ENCODE results near the gene NPHS2.

Gene NPHS2

GRCh38 chr1:179575497-179576314 is at the start of gene NPHS2:
TSS of gene NPHS2 (minus strand) at chr1:179575948. CDS start at chr1:179575864, 84 bp downstream.
- H3K4me1 Mint-ChIP-seq, result peaks cover 11% of the 10 kb centered on the region
- H3K36me3 Mint-ChIP-seq, result no peaks in the 10 kb centered on the region
- no peak within 1 kb of the TSS for H3K27ac Mint-ChIP-seq
- H3K4me3 Mint-ChIP-seq, result peak within 1 kb of the TSS; percentile 44
- peak; percentile 50 for ATAC-seq
- H3K27me3 Mint-ChIP-seq, result peaks cover 82% of the 10 kb centered on the region
- H3K9me3 Mint-ChIP-seq, result no peaks in the 10 kb centered on the region

DNA sequence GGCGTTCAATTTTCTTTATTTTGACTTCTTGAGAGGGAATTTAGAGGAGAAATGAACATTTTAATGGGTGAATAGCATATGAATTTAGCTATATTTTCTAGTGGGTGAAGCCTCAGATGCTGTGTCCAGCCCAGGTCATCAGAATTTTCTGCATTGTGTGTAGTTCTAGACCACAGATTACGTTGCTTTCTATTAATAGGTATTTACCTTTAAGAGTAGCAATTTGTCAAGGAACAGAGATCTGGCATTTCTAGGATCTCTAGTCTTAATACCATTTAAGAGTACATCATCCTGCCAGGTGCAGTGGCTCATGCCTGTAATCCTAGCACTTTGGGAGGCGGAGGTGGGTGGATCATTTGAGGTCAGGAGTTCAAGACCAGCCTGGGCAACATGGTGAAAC is 36.6 kb upstream of the NPHS2 start:
- H3K9me3 Mint-ChIP-seq, result no peaks in the 10 kb centered on the region
- peaks cover 35% of the 10 kb centered on the region for H3K27me3 Mint-ChIP-seq
- H3K27ac Mint-ChIP-seq, result no peak overlapping the region
- H3K4me1 Mint-ChIP-seq, result no peaks in the 10 kb centered on the region
- H3K4me3 Mint-ChIP-seq, result no peak overlapping the region
- ATAC-seq, result no peak
- H3K36me3 Mint-ChIP-seq, result no peaks in the 10 kb centered on the region

DNA sequence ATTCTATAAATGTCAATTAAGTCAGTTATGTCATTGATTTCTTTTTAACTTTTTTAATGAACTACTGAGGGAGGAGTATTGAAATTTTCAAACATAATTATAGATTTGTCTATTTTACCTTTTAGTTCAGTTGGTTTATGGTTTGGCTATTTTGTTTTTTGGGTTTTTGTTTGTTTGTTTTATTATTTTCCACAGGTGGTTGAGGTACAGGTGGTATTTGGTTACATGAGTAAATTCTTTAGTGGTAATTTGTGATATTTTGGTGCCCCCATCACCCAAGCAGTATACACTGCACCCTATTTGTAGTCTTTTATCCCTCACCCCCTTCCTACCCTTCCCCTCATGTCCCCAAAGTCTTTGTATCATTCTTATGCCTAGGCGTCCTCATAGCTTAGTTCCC is 25.3 kb upstream of the NPHS2 start:
- no peaks in the 10 kb centered on the region for H3K36me3 Mint-ChIP-seq
- peaks cover 6% of the 10 kb centered on the region for H3K4me1 Mint-ChIP-seq
- peaks cover 20% of the 10 kb centered on the region for H3K27me3 Mint-ChIP-seq
- no peak for ATAC-seq
- no peak overlapping the region for H3K27ac Mint-ChIP-seq
- H3K4me3 Mint-ChIP-seq, result no peak overlapping the region
- H3K9me3 Mint-ChIP-seq, result peaks cover 12% of the 10 kb centered on the region

DNA sequence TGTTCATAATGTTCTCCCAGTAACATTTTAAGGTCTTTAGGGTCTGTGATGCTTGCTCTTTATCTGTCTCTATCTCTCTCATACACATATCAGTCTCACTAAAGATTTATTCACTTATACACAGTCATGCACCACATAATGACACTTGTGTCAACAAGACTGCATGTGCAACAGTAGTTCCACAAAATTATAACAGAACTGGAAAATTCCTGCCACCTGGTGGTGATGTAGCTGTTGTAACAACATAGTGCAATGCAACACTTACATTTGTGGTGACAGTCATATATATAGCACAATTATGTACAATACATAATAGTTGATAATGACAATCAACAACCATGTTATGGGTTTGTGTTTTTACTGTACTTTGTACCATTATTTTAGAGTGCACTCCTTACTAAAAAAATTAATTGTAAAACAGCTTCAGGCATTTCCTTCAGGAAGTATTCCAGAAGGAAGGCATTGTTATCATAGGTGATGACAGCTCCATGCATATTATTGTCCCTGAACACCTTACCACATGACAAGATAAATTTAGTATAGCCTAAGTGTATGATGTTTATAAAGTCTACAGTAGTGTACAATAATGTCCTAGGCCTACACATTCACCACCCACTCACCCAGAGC is 24.0 kb upstream of the NPHS2 start:
- peaks cover 12% of the 10 kb centered on the region for H3K9me3 Mint-ChIP-seq
- ATAC-seq, result peak; percentile 43

DNA sequence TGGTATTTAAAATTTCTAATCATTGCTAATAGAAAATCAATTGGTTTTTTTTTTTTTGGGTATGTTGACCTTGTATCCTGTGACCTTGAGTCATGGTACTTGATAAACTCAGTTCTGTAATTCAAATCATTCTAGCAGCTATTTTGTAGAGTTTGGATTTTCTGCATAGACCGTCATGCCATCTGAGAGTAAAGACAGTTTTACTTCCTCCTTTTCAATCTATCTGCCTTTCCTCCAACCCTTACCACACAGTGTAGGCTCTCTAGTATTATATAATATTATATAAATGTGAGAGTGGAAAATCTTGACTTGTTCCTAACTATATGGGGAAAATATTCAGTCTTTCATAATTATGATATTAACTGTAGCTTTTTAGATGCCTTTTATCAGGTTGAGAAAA is 22.9 kb upstream of the NPHS2 start:
- Mint-ChIP-seq H3K36me3 (no peaks in the 10 kb centered on the region), H3K4me3 (no peak overlapping the region), H3K27me3 (peaks cover 27% of the 10 kb centered on the region), H3K9me3 (peaks cover 8% of the 10 kb centered on the region), H3K27ac (no peak overlapping the region), H3K4me1 (peaks cover 6% of the 10 kb centered on the region)
- ATAC-seq, result peak; percentile 69

More for the DNA sequence above, 24.0 kb upstream of the NPHS2 start:
- no peak overlapping the region for H3K27ac Mint-ChIP-seq
- H3K4me3 Mint-ChIP-seq, result no peak overlapping the region
- peaks cover 24% of the 10 kb centered on the region for H3K27me3 Mint-ChIP-seq
- peaks cover 6% of the 10 kb centered on the region for H3K4me1 Mint-ChIP-seq
- no peaks in the 10 kb centered on the region for H3K36me3 Mint-ChIP-seq

DNA sequence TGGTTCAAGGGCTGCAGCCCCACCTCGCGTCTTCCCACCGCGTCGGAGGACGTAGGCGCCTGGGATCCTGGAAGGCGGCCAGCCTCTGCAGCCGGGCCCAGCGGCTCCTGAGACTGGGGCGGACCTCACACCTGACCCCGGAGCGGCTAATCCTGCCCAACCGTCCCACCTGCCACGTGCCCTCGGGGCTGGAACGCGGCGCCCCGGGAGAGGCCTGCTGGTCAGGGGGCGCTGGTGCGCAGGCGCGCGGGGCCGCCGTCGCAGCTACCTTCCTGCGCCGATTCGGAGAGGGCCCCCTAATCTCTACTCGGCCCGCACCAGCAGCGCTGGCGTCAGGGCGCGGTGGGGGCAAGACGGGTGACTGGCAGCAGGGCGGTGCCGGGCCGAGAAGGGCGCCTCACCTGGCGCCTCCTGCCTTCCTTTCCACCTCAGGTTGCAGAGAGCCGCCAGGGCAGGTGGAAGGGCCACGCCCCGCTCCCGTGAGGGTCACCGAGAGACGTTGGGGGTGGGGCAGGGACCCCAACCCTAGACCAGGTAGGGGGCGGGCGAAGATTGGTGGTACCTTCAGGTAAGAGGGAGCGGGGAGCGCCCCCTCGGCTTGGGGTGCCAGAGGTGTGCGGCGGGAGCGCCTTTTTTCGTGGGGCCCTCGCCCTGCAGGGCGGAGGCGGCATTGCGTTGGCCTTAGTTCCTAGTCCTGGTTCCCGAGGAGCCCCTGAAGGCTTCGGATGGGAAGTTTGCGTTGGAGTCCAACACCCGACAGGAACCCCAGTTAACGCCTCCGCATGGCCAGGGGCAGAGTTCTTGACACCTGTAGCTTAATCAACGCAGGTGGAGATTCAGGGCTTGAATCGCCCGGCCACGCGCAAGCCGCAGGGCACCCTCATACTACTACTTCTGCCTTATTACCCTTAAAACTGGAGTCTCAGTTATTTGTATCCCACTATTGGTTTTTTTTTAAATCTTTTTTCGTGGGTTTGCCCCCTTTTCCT is 16.1 kb upstream of the NPHS2 start, which contains the start of gene TDRD5:
Gene TDRD5 (plus strand): TSS at position 241 of the 989 bp plus-strand sequence. CDS start 784 bp downstream, outside the sequence.
- ATAC-seq, result peak; percentile 42
- Mint-ChIP-seq H3K27me3 (peaks cover 52% of the 10 kb centered on the region), H3K4me3 (no peak within 1 kb of the TSS), H3K36me3 (no peaks in the 10 kb centered on the region), H3K27ac (no peak within 1 kb of the TSS), H3K4me1 (no peaks in the 10 kb centered on the region), H3K9me3 (no peaks in the 10 kb centered on the region)

DNA sequence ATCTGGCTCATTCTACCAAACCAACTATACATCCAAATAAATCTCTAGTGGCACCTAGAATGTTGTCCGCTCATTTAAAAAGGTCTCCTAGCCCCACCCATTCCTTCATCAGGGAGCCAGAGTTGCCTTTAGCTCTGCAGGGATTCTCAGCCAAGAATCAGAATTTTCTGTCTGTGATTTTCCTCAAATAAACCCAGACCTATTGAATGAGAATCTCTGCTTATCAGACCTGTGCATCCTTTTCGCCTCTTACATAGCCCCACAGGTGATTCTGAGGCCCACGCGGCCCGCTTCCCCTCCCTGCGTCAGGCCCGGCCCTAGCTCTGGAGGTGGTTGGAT is 15.5 kb upstream of the NPHS2 start:
- no peak for ATAC-seq
- no peaks in the 10 kb centered on the region for H3K9me3 Mint-ChIP-seq
- no peaks in the 10 kb centered on the region for H3K36me3 Mint-ChIP-seq
- peaks cover 53% of the 10 kb centered on the region for H3K27me3 Mint-ChIP-seq
- no peaks in the 10 kb centered on the region for H3K4me1 Mint-ChIP-seq
- no peak overlapping the region for H3K27ac Mint-ChIP-seq
- no peak overlapping the region for H3K4me3 Mint-ChIP-seq

DNA sequence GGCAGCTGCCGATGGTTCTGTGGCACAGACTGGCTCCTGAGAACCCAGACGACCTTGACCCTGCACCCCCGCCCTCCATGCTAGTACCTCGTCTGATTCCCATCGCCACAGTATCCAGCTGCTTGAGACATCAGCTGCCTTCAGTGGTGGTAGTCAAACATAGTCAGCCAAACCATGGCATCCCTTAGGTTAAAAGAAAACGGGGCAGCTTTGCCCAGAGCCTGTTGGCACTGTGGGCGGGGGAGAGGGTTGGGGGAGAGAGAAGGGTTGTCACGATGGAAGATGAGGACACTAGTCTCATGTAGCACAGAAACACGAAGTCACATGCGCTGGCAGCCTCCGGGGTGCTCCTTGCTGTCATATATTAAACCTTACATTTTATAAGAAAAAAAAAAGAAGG is 14.9 kb upstream of the NPHS2 start:
- Mint-ChIP-seq H3K36me3 (no peaks in the 10 kb centered on the region), H3K9me3 (no peaks in the 10 kb centered on the region), H3K27ac (no peak overlapping the region), H3K27me3 (peaks cover 59% of the 10 kb centered on the region), H3K4me1 (no peaks in the 10 kb centered on the region), H3K4me3 (no peak overlapping the region)
- no peak for ATAC-seq

GRCh38 chr1:179589509-179589908 is 13.8 kb upstream of the NPHS2 start:
- Mint-ChIP-seq H3K36me3 (no peaks in the 10 kb centered on the region), H3K9me3 (no peaks in the 10 kb centered on the region)

DNA sequence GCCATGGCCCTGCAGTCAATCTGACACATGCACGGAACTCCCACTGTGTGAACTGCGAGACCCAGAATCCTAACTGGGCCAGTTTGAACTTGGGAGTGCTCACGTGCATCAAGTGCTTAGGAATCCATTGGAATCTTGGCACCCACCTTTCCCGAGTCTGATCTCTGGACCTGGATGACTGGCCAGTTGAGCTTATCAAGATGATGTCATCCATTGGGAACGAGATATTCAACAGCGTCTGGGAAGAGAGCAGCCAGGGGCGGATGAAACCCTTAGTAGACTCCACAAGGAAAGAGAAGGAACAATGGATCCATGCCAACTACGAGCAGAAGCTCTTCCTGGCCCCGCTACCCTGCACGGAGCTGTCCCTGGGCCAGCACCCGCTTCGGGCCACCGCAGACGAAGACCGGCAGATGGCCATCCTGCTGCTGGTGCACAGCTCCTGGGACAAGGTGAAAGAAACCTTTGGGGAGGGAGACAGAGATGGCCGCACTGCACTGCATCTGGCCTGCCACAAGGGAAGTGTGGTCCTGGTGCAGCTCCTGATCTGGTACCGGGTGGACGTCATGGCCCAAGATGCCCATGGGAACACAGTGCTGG is 12.8 kb upstream of the NPHS2 start:
- H3K36me3 Mint-ChIP-seq, result no peaks in the 10 kb centered on the region
- no peak overlapping the region for H3K4me3 Mint-ChIP-seq
- H3K27me3 Mint-ChIP-seq, result peaks cover 65% of the 10 kb centered on the region
- ATAC-seq, result no peak
- H3K9me3 Mint-ChIP-seq, result no peaks in the 10 kb centered on the region
- H3K27ac Mint-ChIP-seq, result no peak overlapping the region
- H3K4me1 Mint-ChIP-seq, result no peaks in the 10 kb centered on the region

More at GRCh38 chr1:179589509-179589908, 13.8 kb upstream of the NPHS2 start:
- ATAC-seq, result no peak
- H3K4me1 Mint-ChIP-seq, result no peaks in the 10 kb centered on the region
- H3K27ac Mint-ChIP-seq, result no peak overlapping the region
- H3K4me3 Mint-ChIP-seq, result no peak overlapping the region
- peaks cover 58% of the 10 kb centered on the region for H3K27me3 Mint-ChIP-seq

DNA sequence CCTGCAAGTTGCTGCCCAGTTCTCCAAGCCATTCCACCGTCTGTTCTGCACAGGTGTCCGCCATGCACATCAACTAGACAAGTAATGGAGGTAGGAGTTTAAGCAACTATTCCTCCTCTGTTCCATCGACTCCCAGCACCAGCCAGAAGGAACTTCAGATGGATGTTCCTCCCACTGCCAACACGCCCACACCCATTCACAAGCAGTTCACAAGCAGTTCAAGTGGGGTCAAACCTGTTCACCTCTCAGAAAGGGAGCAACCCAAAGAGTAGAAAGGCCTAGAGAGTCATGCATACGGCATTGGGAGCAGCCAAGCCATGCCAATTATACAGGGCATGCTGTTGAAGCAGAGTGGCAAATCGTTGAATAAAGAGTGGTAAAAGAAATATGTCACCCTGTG is 11.6 kb upstream of the NPHS2 start:
- Mint-ChIP-seq H3K36me3 (no peaks in the 10 kb centered on the region), H3K27me3 (peaks cover 64% of the 10 kb centered on the region), H3K4me1 (no peaks in the 10 kb centered on the region), H3K9me3 (no peaks in the 10 kb centered on the region), H3K27ac (no peak overlapping the region), H3K4me3 (no peak overlapping the region)
- ATAC-seq, result no peak

GRCh38 chr1:179586107-179586823 is 10.5 kb upstream of the NPHS2 start:
- no peak overlapping the region for H3K27ac Mint-ChIP-seq
- H3K4me3 Mint-ChIP-seq, result no peak overlapping the region
- no peaks in the 10 kb centered on the region for H3K9me3 Mint-ChIP-seq
- peaks cover 62% of the 10 kb centered on the region for H3K27me3 Mint-ChIP-seq
- ATAC-seq, result peak; percentile 28
- no peaks in the 10 kb centered on the region for H3K36me3 Mint-ChIP-seq
- H3K4me1 Mint-ChIP-seq, result no peaks in the 10 kb centered on the region

DNA sequence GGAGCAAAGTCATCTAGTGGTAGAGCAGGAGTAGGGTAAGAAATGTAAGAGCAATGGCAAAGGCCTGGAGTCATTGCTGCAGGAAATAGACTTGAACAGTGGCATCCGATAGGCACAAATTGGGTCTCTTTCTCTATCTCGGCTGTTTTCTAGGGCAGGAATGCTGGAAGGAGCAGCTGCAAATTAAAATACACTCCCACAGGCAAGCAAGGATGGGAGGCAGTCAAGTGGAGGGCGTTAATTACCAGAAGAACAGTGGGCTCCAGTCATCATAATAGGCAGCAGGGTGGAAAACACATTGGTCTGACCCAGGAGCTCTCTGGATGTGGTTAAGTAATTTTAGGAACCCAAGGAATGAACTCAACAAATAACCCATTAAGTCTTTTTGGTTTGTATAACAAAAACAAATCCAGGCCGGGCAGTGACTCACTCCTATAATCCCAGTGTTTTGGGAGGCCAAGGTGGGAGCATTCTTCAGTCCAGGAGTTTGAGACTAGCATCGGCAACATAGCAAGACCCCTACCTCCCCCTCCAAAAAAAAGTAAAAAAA is 8.1 kb upstream of the NPHS2 start:
- Mint-ChIP-seq H3K27ac (no peak overlapping the region), H3K36me3 (no peaks in the 10 kb centered on the region), H3K4me3 (no peak overlapping the region), H3K27me3 (peaks cover 69% of the 10 kb centered on the region), H3K4me1 (no peaks in the 10 kb centered on the region), H3K9me3 (no peaks in the 10 kb centered on the region)
- ATAC-seq, result no peak

DNA sequence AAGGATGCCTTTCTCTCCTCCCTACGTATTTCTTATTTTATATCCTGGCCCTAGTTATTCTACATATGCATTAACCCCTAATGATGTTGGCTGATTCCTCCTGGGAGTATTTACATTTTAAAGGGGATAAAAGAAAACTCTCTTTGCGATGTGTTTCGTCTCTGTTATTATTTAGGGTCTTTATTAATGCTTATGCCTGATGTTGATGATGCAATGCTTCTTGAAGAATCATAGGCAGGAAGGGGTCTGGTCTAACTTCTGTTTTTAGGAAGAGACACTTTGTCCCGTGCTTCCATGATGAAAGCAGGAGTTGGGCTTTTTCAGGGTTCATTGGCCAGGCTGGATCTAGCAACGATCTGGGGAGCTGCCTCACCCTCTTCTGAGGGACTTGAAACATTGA is 761 bp upstream of the NPHS2 start:
- H3K36me3 Mint-ChIP-seq, result no peaks in the 10 kb centered on the region
- no peaks in the 10 kb centered on the region for H3K9me3 Mint-ChIP-seq
- peaks cover 11% of the 10 kb centered on the region for H3K4me1 Mint-ChIP-seq
- peak overlapping the region; percentile 18 for H3K4me3 Mint-ChIP-seq
- no peak for ATAC-seq
- no peak overlapping the region for H3K27ac Mint-ChIP-seq
- H3K27me3 Mint-ChIP-seq, result peaks cover 79% of the 10 kb centered on the region
